Spinal cord (tissue), 10 donors: Measurements from ENCODE around the gene SUGT1. TPM values are rescaled to one million over a fixed set of nuclear protein-coding genes. Genes with fewer than 3 reads are reported as not detected.
A peak's percentile ranks its signal among the peaks of the same experiment; 100 is the strongest.

ENCODE experiments used
- DNase-seq, 6 donors: peaks; one replicate each; pipeline versions ENCODE4 v3.0.0 to v3.0.0-alpha.2; 2013 to 2015; ENCODE audit warnings: low spot score in 6 of 6, low read depth in 4 of 6
- H3K27ac ChIP-seq: one replicate; pipeline ENCODE4 v1.5.1; 2013; ENCODE audit warnings: low read depth, low read length, control low read depth
- H3K27me3 ChIP-seq: one replicate; pipeline ENCODE4 v1.6.1; 2013; ENCODE audit warnings: low read length; ENCODE audit not compliant: control insufficient read depth, insufficient read depth
- H3K36me3 ChIP-seq: one replicate; pipeline ENCODE4 v1.6.1; 2013; ENCODE audit warnings: low read length; ENCODE audit not compliant: control insufficient read depth, insufficient read depth
- H3K4me1 ChIP-seq: one replicate; pipeline ENCODE4 v1.6.1; 2013; ENCODE audit warnings: low read length; ENCODE audit not compliant: control insufficient read depth, insufficient read depth
- H3K4me3 ChIP-seq: one replicate; pipeline ENCODE4 v1.5.1; 2013; ENCODE audit warnings: low read depth, low read length, control low read depth
- H3K9me3 ChIP-seq: one replicate; pipeline ENCODE4 v1.6.1; 2013; ENCODE audit warnings: low read length; ENCODE audit not compliant: control insufficient read depth, insufficient read depth
- WGBS: methylation state at CpG from one replicate; pipeline ENCODE4 v1.1.5; 2013; ENCODE audit warnings: missing lambda C conversion rate; ENCODE audit not compliant: insufficient coverage; 5-methylcytosine and 5-hydroxymethylcytosine counted together
- polyA plus RNA-seq, 2 donors: library from polyadenylated mRNA; unstranded; fragments of 120-200 nt; gene quantifications; one replicate each; pipeline ENCODE4 v1.2.1, GENCODE V29; 2013; ENCODE audit not compliant: insufficient read length in 2 of 2
- total RNA-seq, 2 donors: library from RNA; depleted of rRNA in 1 of 2; stranded (reverse); fragments of 120-200 nt in 1 of 2; fragments of >200 nt in 1 of 2; gene quantifications; one replicate each; pipeline versions ENCODE4 v1.2.3 to v1.2.4, GENCODE V29; 2013 to 2014
- donor health status: healthy.

SUGT1 gene
- total and polyA plus RNA-seq, 4 donors, result 44.6 to 62.7 (median 48.9) TPM

GRCh38 chr13:52743569-52743968, 90.9 kb downstream of the SUGT1 start:
- no peak overlapping the region for H3K4me3 ChIP-seq
- 86% methylated on average over 1 of the region's 1 CpG for WGBS
- no peak overlapping the region for H3K27ac ChIP-seq

GRCh38 chr13:52743988-52744387, 91.4 kb downstream of the SUGT1 start:
- peaks cover 2% of the 10 kb centered on the region for H3K27me3 ChIP-seq
- no peak overlapping the region for H3K27ac ChIP-seq
- no peaks in the 10 kb centered on the region for H3K9me3 ChIP-seq
- H3K36me3 ChIP-seq, result no peaks in the 10 kb centered on the region
- no peak overlapping the region for H3K4me3 ChIP-seq
- H3K4me1 ChIP-seq, result peaks cover 12% of the 10 kb centered on the region
- DNase-seq, result peak in 1 of 6 donors; percentile 33
- no CpG with 5 or more reads among the region's 3 CpGs for WGBS

More at GRCh38 chr13:52743569-52743968, 90.9 kb downstream of the SUGT1 start:
- no peak for DNase-seq
- no peaks in the 10 kb centered on the region for H3K9me3 ChIP-seq
- peaks cover 3% of the 10 kb centered on the region for H3K27me3 ChIP-seq
- H3K36me3 ChIP-seq, result no peaks in the 10 kb centered on the region
- H3K4me1 ChIP-seq, result peaks cover 14% of the 10 kb centered on the region

- H3K9me3 ChIP-seq, result no peaks in the 10 kb centered on the region
- peaks cover 3% of the 10 kb centered on the region for H3K4me1 ChIP-seq
- DNase-seq, result no peak
- no peaks in the 10 kb centered on the region for H3K27me3 ChIP-seq
- WGBS, result 86% methylated on average over 6 of the region's 6 CpGs
- H3K4me3 ChIP-seq, result no peak overlapping the region
- H3K27ac ChIP-seq, result no peak overlapping the region
- H3K36me3 ChIP-seq, result no peaks in the 10 kb centered on the region
Measured at GRCh38 chr13:52744842-52745375, 92.3 kb downstream of the SUGT1 start.

GRCh38 chr13:52746141-52746540, 93.5 kb downstream of the SUGT1 start:
- WGBS, result 89% methylated on average over 1 of the region's 3 CpGs
- H3K36me3 ChIP-seq, result no peaks in the 10 kb centered on the region

GRCh38 chr13:52749419-52749818, 96.8 kb downstream of the SUGT1 start:
- peak in 2 of 6 donors; percentile 23 to 80 for DNase-seq
- Histone ChIP-seq H3K27ac (no peak overlapping the region), H3K27me3 (no peaks in the 10 kb centered on the region), H3K9me3 (no peaks in the 10 kb centered on the region), H3K4me1 (no peaks in the 10 kb centered on the region), H3K4me3 (no peak overlapping the region), H3K36me3 (no peaks in the 10 kb centered on the region)
- WGBS, result 36% methylated on average over 3 of the region's 5 CpGs

More at GRCh38 chr13:52746141-52746540, 93.5 kb downstream of the SUGT1 start:
- H3K27ac ChIP-seq, result no peak overlapping the region
- DNase-seq, result no peak
- H3K4me1 ChIP-seq, result no peaks in the 10 kb centered on the region
- no peaks in the 10 kb centered on the region for H3K9me3 ChIP-seq
- H3K27me3 ChIP-seq, result no peaks in the 10 kb centered on the region
- no peak overlapping the region for H3K4me3 ChIP-seq

Other genes with a start within 250 kb of the SUGT1 start
- gene THSD1, start 246.7 kb upstream of the SUGT1 start, total RNA-seq, result 10 to 100 TPM; 10.0 to 20.5 TPM
- gene THSD1, start 246.7 kb upstream of the SUGT1 start, polyA plus RNA-seq, result 10 to 100 TPM; 13.0 to 13.5 TPM
- gene VPS36, start 202.2 kb upstream of the SUGT1 start, total RNA-seq, result 10 to 100 TPM; 41.7 to 95.5 TPM
- gene VPS36, start 202.2 kb upstream of the SUGT1 start, polyA plus RNA-seq, result 10 to 100 TPM; 55.3 to 58.6 TPM
- 10 to 100 TPM; 29.8 to 48.1 TPM for gene CKAP2, start 197.4 kb upstream of the SUGT1 start, total RNA-seq
- gene CKAP2, start 197.4 kb upstream of the SUGT1 start, polyA plus RNA-seq, result 10 to 100 TPM; 31.0 to 55.4 TPM
- 1 to 10 TPM; 5.6 to 8.4 TPM for gene HNRNPA1L2, start 10.4 kb upstream of the SUGT1 start, total RNA-seq
- 10 to 100 TPM; 26.5 to 28.6 TPM for gene HNRNPA1L2, start 10.4 kb upstream of the SUGT1 start, polyA plus RNA-seq
- 1 to 10 TPM; 4.7 to 7.8 TPM for gene CNMD, start 87.0 kb downstream of the SUGT1 start, total RNA-seq
- 10 to 100 TPM; 11.6 to 22.4 TPM for gene CNMD, start 87.0 kb downstream of the SUGT1 start, polyA plus RNA-seq
- gene PCDH8, start 195.8 kb downstream of the SUGT1 start, total RNA-seq, result 10 to 100 TPM in 1 of 2 donors, 1 to 10 TPM in 1; 8.4 to 19.4 TPM
- 10 to 100 TPM; 53.9 to 56.0 TPM for gene PCDH8, start 195.8 kb downstream of the SUGT1 start, polyA plus RNA-seq